LNCaP clone FGC (cell line): ENCODE measurements around the gene PRPF40B.

Experiments
- DNase-seq: peaks from one replicate; pipeline ENCODE4 v3.0.0-alpha.2; 2011; ENCODE audit warnings: low read depth
- H3K4me3 ChIP-seq: 2 replicates; pipeline ENCODE4 v1.5.1; 2011; ENCODE audit warnings: mild to moderate bottlenecking, low read depth, low read length, control low read depth
- CTCF ChIP-seq: IDR thresholded peaks from 2 replicates; pipeline ENCODE4 v1.5.1; 2012; ENCODE audit warnings: mild to moderate bottlenecking; ENCODE audit not compliant: control insufficient read depth, insufficient read depth; ENCODE audit errors: extremely low read depth

PRPF40B gene

GRCh38 chr12:49687941-49688340 lies 64.6 kb downstream of the PRPF40B start:
- H3K4me3 ChIP-seq = no peak overlapping the region
- DNase-seq = peak; percentile 19
- TF ChIP-seq CTCF = peak; percentile 31; the same call in 1 of the 2 replicates

- no peak for TF ChIP-seq CTCF
- DNase-seq = no peak
- no peak overlapping the region for H3K4me3 ChIP-seq
Observed at GRCh38 chr12:49689237-49689636, 65.9 kb downstream of the PRPF40B start.

GRCh38 chr12:49689785-49690184 lies 66.4 kb downstream of the PRPF40B start:
- no peak overlapping the region for H3K4me3 ChIP-seq
- TF ChIP-seq CTCF = no peak
- DNase-seq = no peak

GRCh38 chr12:49692851-49693250 lies 69.5 kb downstream of the PRPF40B start:
- H3K4me3 ChIP-seq = no peak overlapping the region
- no peak for DNase-seq
- TF ChIP-seq CTCF = no peak

- DNase-seq = no peak
- no peak overlapping the region for H3K4me3 ChIP-seq
- TF ChIP-seq CTCF = no peak
Observed at GRCh38 chr12:49693931-49694444, 70.6 kb downstream of the PRPF40B start.
